NCI-H748 treated with DMSO at 0.1 percent for 48 hours (cell line): ENCODE data around the gene NDUFA11.

Source experiments
- DNase-seq: peaks from one replicate; lab custom pipeline; 2025; lab: John Stamatoyannopoulos, UW

The NDUFA11 gene

DNA sequence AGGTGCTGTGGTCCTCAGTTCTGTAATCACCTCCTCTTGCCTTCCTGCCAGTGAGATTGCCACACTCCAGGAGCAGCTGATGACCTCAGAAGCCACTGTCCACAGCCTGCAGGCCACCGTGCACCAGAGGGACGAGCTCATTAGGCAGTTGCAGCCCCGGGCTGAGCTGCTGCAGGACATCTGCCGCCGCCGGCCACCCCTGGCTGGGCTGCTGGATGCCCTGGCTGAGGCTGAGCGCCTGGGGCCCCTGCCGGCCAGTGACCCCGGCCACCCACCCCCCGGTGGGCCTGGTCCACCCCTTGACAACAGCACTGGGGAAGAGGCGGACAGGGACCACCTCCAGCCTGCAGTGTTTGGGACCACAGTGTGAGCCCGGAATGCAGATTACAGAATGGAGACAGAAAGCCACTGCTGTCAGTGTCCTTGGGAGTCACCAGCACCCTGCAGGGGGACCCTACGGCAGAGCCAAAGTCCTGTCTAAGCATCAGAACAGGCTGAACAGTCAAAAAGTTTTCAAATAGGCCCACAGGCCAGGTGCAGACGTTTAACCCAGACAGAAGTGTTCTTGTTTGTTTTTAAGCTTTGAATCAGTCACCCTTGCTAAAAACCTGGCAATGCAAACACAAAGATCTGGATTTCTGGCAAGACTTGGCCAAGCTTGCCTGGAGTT lies 5.3 kb upstream of the NDUFA11 start:
- no peak for DNase-seq

- no peak for DNase-seq
These were observed 3.7 kb upstream of the NDUFA11 start for GRCh38 chr19:5907241-5907640.

DNA sequence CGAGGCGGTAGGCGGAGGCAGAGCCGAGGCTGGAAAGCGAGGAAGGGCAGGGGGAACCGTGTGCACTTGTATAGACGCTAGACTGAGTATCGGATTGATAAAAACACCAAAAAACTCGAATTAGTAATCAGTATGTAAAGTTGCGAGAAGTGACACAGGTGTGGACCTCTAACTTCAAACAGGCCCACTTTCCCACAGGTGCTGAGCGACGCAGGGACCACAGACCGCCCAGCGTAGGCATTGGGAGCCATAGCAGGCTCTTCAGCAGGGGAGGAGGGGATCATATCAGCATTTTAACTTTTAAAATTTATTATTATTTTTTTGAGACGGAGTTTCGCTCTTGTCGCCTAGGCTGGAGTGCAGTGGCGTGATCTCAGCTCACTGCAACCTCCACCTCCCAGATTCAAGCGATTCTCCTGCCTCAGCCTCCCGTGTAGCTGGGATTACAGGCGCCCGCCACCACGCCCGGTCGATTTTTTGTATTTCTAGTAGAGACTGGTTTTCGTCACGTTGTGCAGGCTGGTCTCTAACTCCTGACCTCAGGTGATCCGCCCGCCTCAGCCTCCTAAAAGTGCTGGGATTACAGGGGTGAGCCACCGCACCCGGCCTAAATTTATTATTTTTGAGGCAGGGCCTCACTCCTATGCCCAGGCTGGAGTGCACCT lies 1.7 kb upstream of the NDUFA11 start:
- no peak for DNase-seq

DNA sequence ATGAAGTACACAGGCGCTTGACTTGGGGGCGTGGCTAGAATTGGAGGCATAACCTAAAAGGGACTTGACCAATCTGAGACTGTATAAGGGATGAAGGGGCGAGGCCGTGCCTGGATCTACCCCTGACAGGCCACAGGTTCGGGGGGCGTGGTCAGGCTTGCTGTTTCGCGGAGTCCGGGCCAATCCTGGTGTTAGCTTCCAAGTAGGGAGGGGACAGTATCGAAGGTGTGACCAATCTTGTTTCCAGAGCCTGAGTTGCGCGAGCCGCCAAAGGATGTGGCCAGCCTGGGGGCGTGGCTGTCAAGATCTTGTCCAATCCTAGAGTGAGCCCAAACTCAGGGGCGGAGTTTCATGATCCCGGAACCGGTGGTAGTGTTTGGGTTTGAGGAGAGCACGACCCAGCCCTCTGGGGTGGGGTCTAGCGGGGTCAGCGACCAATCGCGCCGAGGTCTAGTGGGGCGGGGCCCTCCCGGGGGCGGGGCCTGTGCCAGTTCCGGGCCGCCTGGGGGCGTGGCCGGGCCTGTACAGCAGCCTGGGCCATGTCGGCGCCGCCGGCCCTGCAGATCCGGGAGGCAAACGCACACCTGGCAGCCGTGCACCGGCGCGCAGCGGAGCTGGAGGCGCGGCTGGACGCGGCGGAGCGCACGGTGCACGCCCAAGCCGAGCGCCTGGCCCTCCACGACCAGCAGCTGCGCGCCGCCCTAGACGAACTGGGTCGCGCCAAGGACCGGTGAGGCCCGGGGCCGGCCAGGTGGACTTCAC lies 943 bp upstream of the NDUFA11 start, which contains the start of gene VMAC:
Gene VMAC, plus strand, starts transcription at position 521 of the 762 bp plus-strand sequence. Its CDS starts 19 bp downstream, at position 540.
- DNase-seq = peak; percentile 96

- no peak for DNase-seq
These were observed 450 bp downstream of the NDUFA11 start for GRCh38 chr19:5903056-5903623.

GRCh38 chr19:5900976-5901375 lies 2.6 kb downstream of the NDUFA11 start:
- no peak for DNase-seq

GRCh38 chr19:5899728-5900526 lies 3.7 kb downstream of the NDUFA11 start:
- DNase-seq = no peak

DNA sequence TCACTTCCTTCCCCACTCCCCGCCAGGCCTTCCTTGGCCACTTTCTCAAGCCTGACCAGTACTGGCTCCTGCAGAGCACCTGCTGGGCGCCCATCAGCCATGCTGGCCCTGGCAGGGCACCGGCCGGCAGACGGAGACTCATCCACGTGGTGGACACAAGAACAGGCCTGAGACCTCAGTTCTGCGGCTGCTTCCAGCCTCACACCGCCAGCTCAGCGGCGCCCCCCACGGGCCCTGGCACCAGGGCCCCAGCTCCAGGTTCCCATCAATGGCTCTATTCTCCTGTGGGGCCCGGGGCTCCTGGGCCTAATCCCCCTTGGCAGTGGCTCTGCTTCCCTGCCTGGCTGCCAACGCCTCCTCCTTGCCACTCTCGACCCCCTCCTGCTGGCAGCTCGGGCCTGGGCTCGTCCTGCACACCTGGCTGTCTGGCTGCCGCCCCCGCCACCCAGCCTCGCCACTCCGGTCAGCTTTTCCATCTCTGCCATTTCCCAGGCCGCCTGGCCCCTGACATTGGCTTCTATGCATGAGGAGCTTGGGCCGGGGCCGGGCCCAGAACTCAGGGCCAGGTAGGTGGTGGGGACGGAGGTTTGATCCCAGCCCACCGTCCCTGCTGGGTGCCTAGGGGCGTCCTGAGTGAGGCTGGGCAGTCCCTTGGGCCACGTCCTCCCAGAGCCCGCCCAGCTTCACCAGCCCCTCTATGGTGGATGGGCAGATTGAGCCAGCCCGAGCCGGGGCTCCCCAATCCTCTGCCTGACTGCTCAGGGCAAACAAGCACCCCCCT lies 6.2 kb downstream of the NDUFA11 start:
- DNase-seq = no peak

DNA sequence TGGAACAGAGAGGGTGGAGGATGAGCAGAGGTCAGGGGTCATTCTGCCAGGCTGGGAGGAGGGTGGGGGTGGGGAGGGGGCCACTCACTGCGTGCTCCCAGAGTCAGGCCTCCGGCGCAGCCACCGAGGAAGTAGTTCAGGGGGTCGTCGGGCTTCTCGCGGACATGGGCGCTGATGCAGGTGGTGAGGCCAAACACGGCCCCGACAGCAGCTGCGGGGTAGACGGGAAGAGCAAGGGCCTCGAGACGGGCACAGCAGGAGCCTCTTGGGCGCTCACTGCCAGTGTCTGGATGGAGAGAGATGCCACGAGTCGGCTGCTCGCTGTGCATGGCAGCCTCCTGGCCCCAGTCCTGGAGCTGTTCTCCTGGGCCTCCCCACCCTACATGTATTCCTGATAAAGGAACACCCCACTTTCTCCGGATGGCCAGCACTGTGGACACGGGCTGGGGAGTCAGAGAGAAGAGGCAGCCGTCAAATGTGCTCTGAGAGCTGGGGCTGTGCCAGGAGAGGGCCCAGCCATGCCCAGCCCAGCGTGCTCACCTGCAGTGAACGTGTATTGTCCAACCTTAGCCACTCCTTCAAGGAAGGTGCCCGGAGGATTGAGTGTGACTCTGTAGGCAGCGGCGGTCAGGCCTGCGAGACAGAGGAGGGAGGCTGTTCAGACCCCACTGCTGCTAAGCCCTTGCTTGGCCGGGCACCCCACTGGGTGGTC lies 7.1 kb downstream of the NDUFA11 start:
- no peak for DNase-seq

DNA sequence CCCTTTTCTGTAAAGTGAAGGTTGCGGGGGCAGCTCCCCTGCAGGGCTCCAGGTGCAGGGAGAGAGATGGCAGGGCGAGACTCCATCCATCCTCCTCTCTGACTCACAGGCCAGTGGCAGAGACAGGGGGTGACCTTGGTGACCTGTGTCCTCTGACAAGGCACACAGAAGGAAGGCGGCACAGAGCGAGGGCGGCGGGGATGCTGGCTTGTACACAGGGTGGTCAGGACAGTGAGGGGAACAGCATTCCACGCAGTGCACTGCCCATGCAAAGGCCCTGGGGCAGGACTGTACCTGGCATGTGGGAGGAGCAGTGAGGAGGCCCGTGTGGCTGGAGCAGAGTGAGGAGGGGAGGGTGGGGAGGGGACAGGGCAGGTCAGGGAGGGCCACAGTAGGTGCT lies 7.7 kb downstream of the NDUFA11 start:
- no peak for DNase-seq

DNA sequence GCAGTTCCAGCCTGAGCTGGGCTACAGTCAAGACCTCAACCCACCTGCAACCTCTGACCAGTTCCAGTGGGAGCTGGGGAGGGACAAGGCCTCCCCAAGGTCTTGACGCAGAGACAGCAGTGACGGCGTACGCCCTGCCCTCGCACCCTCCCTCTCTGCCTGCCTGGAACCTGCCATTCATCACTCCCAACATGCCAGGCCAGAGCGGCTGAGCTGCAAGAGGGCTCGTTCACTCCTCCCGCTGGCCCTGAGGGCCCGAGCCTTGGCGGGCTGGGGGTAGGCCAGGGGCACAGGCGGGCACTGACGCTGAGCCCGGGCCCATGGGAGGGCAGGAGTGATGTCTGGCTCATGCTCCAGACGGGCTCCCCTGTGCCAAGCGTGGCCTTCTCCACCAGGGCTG lies 8.2 kb downstream of the NDUFA11 start:
- no peak for DNase-seq

GRCh38 chr19:5894704-5895349 lies 8.8 kb downstream of the NDUFA11 start:
- DNase-seq = no peak

GRCh38 chr19:5893907-5894703 lies 9.5 kb downstream of the NDUFA11 start:
- DNase-seq = no peak

DNA sequence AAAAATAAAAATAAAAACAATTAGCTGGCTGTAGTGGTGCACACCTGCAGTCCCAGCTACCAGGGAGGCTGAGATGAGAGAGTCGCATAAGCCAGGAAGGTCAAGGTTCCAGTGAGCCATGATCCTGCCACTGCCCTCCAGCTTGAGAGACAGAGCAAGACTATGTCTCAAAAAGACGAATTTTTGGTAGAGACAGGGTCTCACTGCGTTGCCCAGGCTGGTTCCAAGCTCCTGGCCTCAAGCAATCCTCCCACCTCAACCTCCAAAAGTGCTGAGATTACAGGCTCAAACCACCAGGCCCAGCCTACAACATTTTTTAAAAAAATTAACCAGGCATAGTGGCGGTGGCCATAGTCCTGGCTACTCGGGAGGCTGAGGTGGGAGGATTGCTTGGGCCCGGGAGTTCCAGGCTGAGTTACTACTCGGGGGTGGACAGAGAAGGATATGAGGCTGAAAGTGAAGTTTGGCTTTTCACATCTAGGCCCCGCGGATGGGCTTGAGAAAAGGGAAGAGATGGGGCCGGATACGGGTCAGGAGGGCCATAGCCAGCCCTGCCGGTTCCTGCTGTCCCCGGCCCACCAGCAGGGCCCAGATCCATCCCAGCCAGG lies 10.2 kb downstream of the NDUFA11 start:
- no peak for DNase-seq

DNA sequence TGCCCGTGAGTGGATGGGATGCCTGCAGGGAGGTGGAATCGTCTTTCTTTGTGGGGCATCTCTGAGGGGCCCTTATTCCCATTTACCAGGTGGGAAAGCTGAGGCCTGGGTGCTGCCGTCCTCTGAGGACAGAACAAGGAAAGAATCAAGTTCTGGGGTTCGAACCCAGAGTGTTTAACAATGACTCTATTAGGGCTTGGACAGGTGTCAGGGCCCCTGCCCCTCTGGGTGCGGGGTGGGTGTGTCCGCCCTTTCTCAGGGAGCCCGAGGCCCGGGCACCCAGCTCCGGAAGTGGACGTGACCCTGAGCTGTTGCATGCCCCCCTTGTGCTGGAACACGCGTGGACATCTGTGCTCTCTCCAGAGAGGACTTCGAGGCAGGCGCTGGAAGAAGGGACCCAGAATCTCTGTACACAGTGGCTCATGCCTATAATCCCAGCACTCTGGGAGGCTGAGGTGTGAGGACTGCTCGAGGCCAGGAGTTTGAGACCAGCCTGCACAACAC lies 10.8 kb downstream of the NDUFA11 start:
- no peak for DNase-seq

DNA sequence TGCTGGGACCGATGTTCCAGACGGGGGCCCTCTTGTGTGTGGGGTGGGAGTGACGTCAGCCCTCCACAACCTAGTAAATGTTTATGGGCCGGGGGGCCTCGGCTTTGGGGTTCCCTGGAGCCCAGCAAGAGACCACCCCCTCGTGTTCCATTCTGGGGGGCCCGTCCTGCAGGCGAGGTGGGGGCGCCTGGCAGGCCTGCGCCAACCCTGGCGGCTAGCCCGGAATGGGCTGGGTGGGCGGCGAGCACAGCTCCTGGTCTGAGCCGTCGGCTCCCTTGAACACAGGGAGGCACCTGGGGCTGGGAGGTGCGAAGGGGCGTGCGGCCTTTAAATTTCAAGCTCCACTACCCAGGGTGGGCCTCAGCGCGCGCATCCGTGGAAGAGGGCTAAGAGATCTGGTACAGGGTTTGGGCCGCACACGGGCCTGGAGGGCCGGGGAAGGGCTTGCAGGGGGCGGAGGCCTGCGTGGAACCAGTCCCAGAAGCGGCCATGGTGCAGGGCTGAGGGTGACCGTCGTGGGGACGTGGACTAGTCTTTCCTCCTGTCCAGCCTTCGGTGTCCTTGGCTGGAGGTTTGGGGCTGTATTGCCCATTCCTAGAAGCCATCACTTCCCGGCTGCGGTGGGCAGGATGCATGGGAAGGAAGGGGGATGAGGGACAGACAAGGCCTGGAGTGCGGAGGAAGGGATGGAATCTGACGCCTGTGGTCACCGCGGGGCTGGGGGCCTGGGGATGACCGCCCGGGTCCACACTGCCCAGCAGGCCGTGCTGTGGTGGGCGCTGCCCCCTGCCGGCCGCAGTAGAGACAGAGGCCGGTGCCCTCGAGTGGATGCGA lies 11.4 kb downstream of the NDUFA11 start:
- DNase-seq = peak; percentile 2

- no peak for DNase-seq
These were observed 12.0 kb downstream of the NDUFA11 start for GRCh38 chr19:5891572-5891937.

GRCh38 chr19:5890099-5890498 lies 13.5 kb downstream of the NDUFA11 start:
- no peak for DNase-seq
